ENCODE results near the gene RFFL.
"Not testable (repeated sequence)": the region's sequence is repeated elsewhere in the genome, so short reads cannot be mapped to it uniquely, and the experiment has no call there.

The RFFL gene

GRCh38 chr17:35048685-35049379, 14.7 kb downstream of the RFFL start:
- no peak for DNase-seq (ENCODE audit: low read depth, low spot score)

GRCh38 chr17:35046740-35047283, 16.7 kb downstream of the RFFL start:
- peak; percentile 33 for DNase-seq (ENCODE audit: low read depth, low spot score)

- no peak for DNase-seq (ENCODE audit: low read depth, low spot score)
Measured at GRCh38 chr17:35046245-35046644, 17.3 kb downstream of the RFFL start.

- DNase-seq (ENCODE audit: low read depth, low spot score), result not testable (repeated sequence)
Measured at GRCh38 chr17:35045458-35045979, 18.0 kb downstream of the RFFL start.

- no peak for DNase-seq (ENCODE audit: low read depth, low spot score)
Measured at GRCh38 chr17:35044181-35044580, 19.3 kb downstream of the RFFL start.

GRCh38 chr17:35041390-35041789, 22.1 kb downstream of the RFFL start:
- DNase-seq (ENCODE audit: low read depth, low spot score), result no peak

GRCh38 chr17:35038453-35038852, 25.1 kb downstream of the RFFL start:
- DNase-seq (ENCODE audit: low read depth, low spot score), result no peak

- DNase-seq (ENCODE audit: low read depth, low spot score), result no peak
Measured at GRCh38 chr17:35030780-35031179, 32.7 kb downstream of the RFFL start.

GRCh38 chr17:35028531-35029262, 34.8 kb downstream of the RFFL start:
- no peak for DNase-seq (ENCODE audit: low read depth, low spot score)

GRCh38 chr17:35028097-35028496, 35.4 kb downstream of the RFFL start:
- not testable (repeated sequence) for DNase-seq (ENCODE audit: low read depth, low spot score)

GRCh38 chr17:35025541-35025940, 38.0 kb downstream of the RFFL start:
- DNase-seq (ENCODE audit: low read depth, low spot score), result no peak

- no peak for DNase-seq (ENCODE audit: low read depth, low spot score)
Measured at GRCh38 chr17:35023538-35023937, 40.0 kb downstream of the RFFL start.

GRCh38 chr17:35022536-35023063, 40.9 kb downstream of the RFFL start:
- peak; percentile 37 for DNase-seq (ENCODE audit: low read depth, low spot score)

GRCh38 chr17:35021520-35022380, 41.8 kb downstream of the RFFL start:
- no peak for DNase-seq (ENCODE audit: low read depth, low spot score)

- no peak for DNase-seq (ENCODE audit: low read depth, low spot score)
Measured at GRCh38 chr17:35019386-35020179, 43.9 kb downstream of the RFFL start.

GRCh38 chr17:35018814-35019213, 44.7 kb downstream of the RFFL start:
- DNase-seq (ENCODE audit: low read depth, low spot score), result no peak

GRCh38 chr17:35017021-35017420, 46.5 kb downstream of the RFFL start:
- DNase-seq (ENCODE audit: low read depth, low spot score), result no peak

- no peak for DNase-seq (ENCODE audit: low read depth, low spot score)
Measured at GRCh38 chr17:35016369-35016768, 47.1 kb downstream of the RFFL start.

GRCh38 chr17:35011671-35012216, 51.8 kb downstream of the RFFL start:
- no peak for DNase-seq (ENCODE audit: low read depth, low spot score)

- no peak for DNase-seq (ENCODE audit: low read depth, low spot score)
Measured at GRCh38 chr17:35010093-35010492, 53.4 kb downstream of the RFFL start.

Measured in activated CD4-positive, CD25-positive, alpha-beta regulatory T cell treated with anti-CD3 and anti-CD28 coated beads, Interleukin-2, amount 50 U/mL, for 16 hours (primary cell).